ENCODE data around the gene FEM1B.

The FEM1B gene

GRCh38 chr15:68299436-68299835 lies 21.9 kb downstream of the FEM1B start:
- no peak for TF ChIP-seq CTCF (IDR thresholded peaks at IDR 0.05; ENCODE audit: low read depth, low read length)
- no peak overlapping the region for H3K4me3 ChIP-seq (replicated peaks in 1 of 2; ENCODE audit: low read depth in 2 of 2, low read length in 2 of 2)
- peak in 1 of 2 donors; percentile 25 for DNase-seq (ENCODE audit: low read depth in 2 of 2)

GRCh38 chr15:68300115-68300940 lies 22.8 kb downstream of the FEM1B start:
- DNase-seq (ENCODE audit: low read depth in 2 of 2), result no peak
- TF ChIP-seq CTCF (IDR thresholded peaks at IDR 0.05; ENCODE audit: low read depth, low read length), result no peak
- H3K4me3 ChIP-seq (replicated peaks in 1 of 2; ENCODE audit: low read depth in 2 of 2, low read length in 2 of 2), result no peak overlapping the region

GRCh38 chr15:68301301-68301700 lies 23.8 kb downstream of the FEM1B start:
- no peak overlapping the region for H3K4me3 ChIP-seq (replicated peaks in 1 of 2; ENCODE audit: low read depth in 2 of 2, low read length in 2 of 2)
- no peak for TF ChIP-seq CTCF (IDR thresholded peaks at IDR 0.05; ENCODE audit: low read depth, low read length)
- no peak for DNase-seq (ENCODE audit: low read depth in 2 of 2)

GRCh38 chr15:68302729-68303128 lies 25.2 kb downstream of the FEM1B start:
- no peak overlapping the region for H3K4me3 ChIP-seq (replicated peaks in 1 of 2; ENCODE audit: low read depth in 2 of 2, low read length in 2 of 2)
- no peak for TF ChIP-seq CTCF (IDR thresholded peaks at IDR 0.05; ENCODE audit: low read depth, low read length)
- DNase-seq (ENCODE audit: low read depth in 2 of 2), result no peak

- no peak for DNase-seq (ENCODE audit: low read depth in 2 of 2)
- TF ChIP-seq CTCF (IDR thresholded peaks at IDR 0.05; ENCODE audit: low read depth, low read length), result no peak
Observed at GRCh38 chr15:68303134-68303533, 25.6 kb downstream of the FEM1B start.

GRCh38 chr15:68303560-68304436 lies 26.3 kb downstream of the FEM1B start:
- no peak for TF ChIP-seq CTCF (IDR thresholded peaks at IDR 0.05; ENCODE audit: low read depth, low read length)
- no peak for DNase-seq (ENCODE audit: low read depth in 2 of 2)
- no peak overlapping the region for H3K4me3 ChIP-seq (replicated peaks in 1 of 2; ENCODE audit: low read depth in 2 of 2, low read length in 2 of 2)

More at GRCh38 chr15:68303134-68303533, 25.6 kb downstream of the FEM1B start:
- H3K4me3 ChIP-seq (replicated peaks in 1 of 2; ENCODE audit: low read depth in 2 of 2, low read length in 2 of 2), result no peak overlapping the region
